GM23338 (cell line): Measurements from ENCODE around the gene TRDMT1. TPM values are rescaled to one million over a fixed set of nuclear protein-coding genes. Genes with fewer than 3 reads are reported as not detected.

ENCODE experiments used
- ATAC-seq: fragments of 200-7000 bp; cut with Tn5 transposase; 3 replicates; pipeline ENCODE4 v1.9.1; 2020
- DNase-seq: peaks from one replicate; pipeline ENCODE4 v3.0.0-alpha.2; 2015; ENCODE audit warnings: low spot score
- H2AFZ ChIP-seq: fragments of 200-600 bp; sonication (generic); 2 replicates; pipeline ENCODE4 v1.8.0; 2016; ENCODE audit warnings: antibody characterized with exemption, mild to moderate bottlenecking, moderate library complexity
- H3F3A ChIP-seq: fragments of 200-600 bp; sonication (generic); replicated peaks from 2 replicates; pipeline ENCODE4 v1.8.0; 2017; ENCODE audit warnings: antibody characterized with exemption, mixed run types, low read depth
- H3K27ac ChIP-seq: fragments of 200-600 bp; sonication (generic); 2 replicates; pipeline ENCODE4 v1.6.1; 2016; ENCODE audit warnings: low read depth
- H3K27me3 ChIP-seq: fragments of 200-600 bp; sonication (generic); 2 replicates; pipeline ENCODE4 v1.8.0; 2016; ENCODE audit warnings: mild to moderate bottlenecking, mixed run types, moderate library complexity; ENCODE audit not compliant: insufficient read depth
- H3K36me3 ChIP-seq: fragments of 200-600 bp; sonication (generic); 2 replicates; pipeline ENCODE4 v1.8.0; 2016; ENCODE audit warnings: mild to moderate bottlenecking; ENCODE audit not compliant: insufficient read depth
- H3K4me1 ChIP-seq: fragments of 200-600 bp; sonication (generic); 2 replicates; pipeline ENCODE4 v1.8.0; 2016; ENCODE audit warnings: mild to moderate bottlenecking, moderate library complexity; ENCODE audit not compliant: insufficient read depth
- H3K4me2 ChIP-seq: fragments of 200-600 bp; sonication (generic); 2 replicates; pipeline ENCODE4 v1.7.1; 2017; ENCODE audit warnings: mixed run types
- H3K4me3 ChIP-seq: fragments of 200-600 bp; sonication (generic); 2 replicates; pipeline ENCODE4 v1.6.1; 2016; ENCODE audit warnings: mixed run types
- H3K79me2 ChIP-seq: fragments of 200-600 bp; sonication (generic); replicated peaks from 2 replicates; pipeline ENCODE4 v1.8.0; 2017; ENCODE audit warnings: mild to moderate bottlenecking; ENCODE audit not compliant: insufficient read depth
- H3K9me2 ChIP-seq: fragments of 200-600 bp; sonication (generic); 2 replicates; pipeline ENCODE4 v1.8.0; 2017; ENCODE audit not compliant: insufficient read depth
- H4K20me1 ChIP-seq: fragments of 200-600 bp; sonication (generic); replicated peaks from 2 replicates; pipeline ENCODE4 v1.8.0; 2017; ENCODE audit warnings: mild to moderate bottlenecking; ENCODE audit not compliant: insufficient read depth
- H3K27ac Mint-ChIP-seq: 2 replicates; pipeline ENCODE4 v1.8.0; 2020; ENCODE audit warnings: inconsistent platforms, mild to moderate bottlenecking, moderate library complexity, mixed read lengths
- H3K27me3 Mint-ChIP-seq: 3 replicates; pipeline ENCODE4 v1.8.0; 2022; ENCODE audit warnings: low read depth, mild to moderate bottlenecking, moderate library complexity, mixed read lengths, inconsistent platforms; ENCODE audit not compliant: insufficient read depth, poor library complexity
- H3K36me3 Mint-ChIP-seq: 3 replicates; pipeline ENCODE4 v1.8.0; 2021; ENCODE audit warnings: low read depth, mild to moderate bottlenecking, inconsistent platforms, moderate library complexity, mixed read lengths
- H3K4me1 Mint-ChIP-seq: 3 replicates; pipeline ENCODE4 v1.8.0; 2020; ENCODE audit warnings: mild to moderate bottlenecking, inconsistent platforms, mixed read lengths
- H3K4me3 Mint-ChIP-seq: 3 replicates; pipeline ENCODE4 v1.8.0; 2021; ENCODE audit warnings: moderate library complexity, mild to moderate bottlenecking, inconsistent platforms, mixed read lengths
- H3K9me3 Mint-ChIP-seq: 3 replicates; pipeline ENCODE4 v1.8.0; 2020; ENCODE audit warnings: moderate library complexity, mild to moderate bottlenecking, inconsistent platforms, mixed read lengths
- CREB1 ChIP-seq: fragments of 250-450 bp; sonication (Bioruptor Pico); IDR thresholded peaks from 2 replicates; pipeline ENCODE4 v1.5.0; 2020; ENCODE audit warnings: low read depth, mild to moderate bottlenecking, moderate library complexity
- ETS1 ChIP-seq: IDR thresholded peaks from 2 replicates; pipeline ENCODE4 v1.6.1; 2016; ENCODE audit warnings: antibody characterized with exemption
- EZH2 ChIP-seq: fragments of 200-600 bp; sonication (generic); IDR thresholded peaks from one replicate; pipeline ENCODE4 v1.8.0; 2017; ENCODE audit warnings: antibody characterized with exemption, mild to moderate bottlenecking, low read depth; ENCODE audit not compliant: unreplicated experiment
- EZH2phosphoT487 ChIP-seq: fragments of 200-600 bp; sonication (generic); IDR thresholded peaks from one replicate; pipeline ENCODE4 v1.8.1; 2018; ENCODE audit warnings: antibody characterized with exemption; ENCODE audit not compliant: unreplicated experiment
- JUNB ChIP-seq: IDR thresholded peaks from one replicate; pipeline ENCODE4 v1.6.1; 2016; ENCODE audit warnings: antibody characterized with exemption; ENCODE audit not compliant: unreplicated experiment
- NANOG ChIP-seq: IDR thresholded peaks from 2 replicates; pipeline ENCODE4 v1.6.1; 2016; ENCODE audit warnings: antibody characterized with exemption, borderline replicate concordance
- POLR2AphosphoS5 ChIP-seq: IDR thresholded peaks from 2 replicates; pipeline ENCODE4 v1.6.1; 2016; ENCODE audit warnings: antibody characterized with exemption, low read depth
- STAT1 ChIP-seq: IDR thresholded peaks from one replicate; pipeline ENCODE4 v1.6.1; 2016; ENCODE audit warnings: antibody characterized with exemption; ENCODE audit not compliant: unreplicated experiment
- ZNF114 ChIP-seq: fragments of 250-450 bp; sonication (Bioruptor Pico); IDR thresholded peaks from 2 replicates; pipeline ENCODE4 v1.5.0; 2020; ENCODE audit warnings: mild to moderate bottlenecking, moderate library complexity
- ZNF331 ChIP-seq: fragments of 250-450 bp; sonication (Bioruptor Pico); IDR thresholded peaks from 2 replicates; pipeline ENCODE4 v1.5.0; 2020; ENCODE audit warnings: low read depth, mild to moderate bottlenecking, moderate library complexity
- polyA plus RNA-seq: library from polyadenylated mRNA; unstranded; fragments of >200 nt; fragmentation: Nextera tagmentation; extraction: Ambion mirVana; gene quantifications from 2 replicates; pipeline ENCODE4 v1.2.1, GENCODE V29; 2016
- total RNA-seq: library from RNA; depleted of rRNA; stranded (reverse); fragments of >200 nt; shearing (Covaris generic); gene quantifications from 2 replicates; pipeline ENCODE4 v1.2.3, GENCODE V29; 2014
- TF ChIP-seq, protein P1 (sequence below), 2 experiments: fragments of 200-600 bp in 1 of 2; sonication (generic) in 1 of 2; conservative IDR thresholded peaks; 2 replicates each; pipeline versions ENCODE4 v1.5.1 to v1.6.1; 2016 to 2017; ENCODE audit warnings: antibody characterized with exemption in 2 of 2, low read depth in 2 of 2, mild to moderate bottlenecking in 2 of 2, moderate library complexity in 1 of 2
- TF ChIP-seq, protein P2 (sequence below): IDR thresholded peaks from one replicate; pipeline ENCODE4 v1.6.1; 2018; ENCODE audit warnings: antibody characterized with exemption; ENCODE audit not compliant: unreplicated experiment
- TF ChIP-seq, protein P3 (sequence below): fragments of 250-450 bp; sonication (Bioruptor Pico); IDR thresholded peaks from 2 replicates; pipeline ENCODE4 v1.5.0; 2020; ENCODE audit warnings: mild to moderate bottlenecking, moderate library complexity

The TRDMT1 gene
- total and polyA plus RNA-seq, 2 experiments from 2014 or later, result 16.0 to 37.7 TPM

GRCh38 chr10:17202999-17203398, 1.5 kb upstream of the TRDMT1 start:
- ATAC-seq (no peak), DNase-seq (peak; percentile 24)
- no peaks in the 10 kb centered on the region for H4K20me1 ChIP-seq
- Mint-ChIP-seq H3K4me1 (peaks cover 52% of the 10 kb centered on the region), H3K27me3 (no peaks in the 10 kb centered on the region), H3K9me3 (no peaks in the 10 kb centered on the region), H3K36me3 (no peaks in the 10 kb centered on the region), H3K27ac (peak overlapping the region; percentile 20; the same call in 1 of the 2 replicates), H3K4me3 (no peak overlapping the region; the same call in 2 of the 3 replicates)
- no peak overlapping the region for H3K4me3 ChIP-seq
- H3K79me2 ChIP-seq, result peaks cover 11% of the 10 kb centered on the region
- H3K9me2 ChIP-seq, result no peaks in the 10 kb centered on the region
- H2AFZ ChIP-seq, result 0 out of 2 replicates have a peak overlapping the region, but pooled peaks have one; percentile 28
- H3K27me3 ChIP-seq, result no peaks in the 10 kb centered on the region
- TF ChIP-seq ZNF331 (CRISPR knock-in tag) (no peak), EZH2phosphoT487 (no peak), EZH2 (no peak), STAT1 (no peak), JUNB (no peak), ETS1 (no peak), POLR2AphosphoS5 (no peak), CREB1 (no peak), ZNF114 (CRISPR knock-in tag) (no peak), NANOG (no peak)
- TF ChIP-seq, protein P1, sequence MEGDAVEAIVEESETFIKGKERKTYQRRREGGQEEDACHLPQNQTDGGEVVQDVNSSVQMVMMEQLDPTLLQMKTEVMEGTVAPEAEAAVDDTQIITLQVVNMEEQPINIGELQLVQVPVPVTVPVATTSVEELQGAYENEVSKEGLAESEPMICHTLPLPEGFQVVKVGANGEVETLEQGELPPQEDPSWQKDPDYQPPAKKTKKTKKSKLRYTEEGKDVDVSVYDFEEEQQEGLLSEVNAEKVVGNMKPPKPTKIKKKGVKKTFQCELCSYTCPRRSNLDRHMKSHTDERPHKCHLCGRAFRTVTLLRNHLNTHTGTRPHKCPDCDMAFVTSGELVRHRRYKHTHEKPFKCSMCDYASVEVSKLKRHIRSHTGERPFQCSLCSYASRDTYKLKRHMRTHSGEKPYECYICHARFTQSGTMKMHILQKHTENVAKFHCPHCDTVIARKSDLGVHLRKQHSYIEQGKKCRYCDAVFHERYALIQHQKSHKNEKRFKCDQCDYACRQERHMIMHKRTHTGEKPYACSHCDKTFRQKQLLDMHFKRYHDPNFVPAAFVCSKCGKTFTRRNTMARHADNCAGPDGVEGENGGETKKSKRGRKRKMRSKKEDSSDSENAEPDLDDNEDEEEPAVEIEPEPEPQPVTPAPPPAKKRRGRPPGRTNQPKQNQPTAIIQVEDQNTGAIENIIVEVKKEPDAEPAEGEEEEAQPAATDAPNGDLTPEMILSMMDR (conservative IDR thresholded peaks at IDR 0.05; ENCODE audit: low read depth in 2 of 2), result no peak
- TF ChIP-seq, protein P2, sequence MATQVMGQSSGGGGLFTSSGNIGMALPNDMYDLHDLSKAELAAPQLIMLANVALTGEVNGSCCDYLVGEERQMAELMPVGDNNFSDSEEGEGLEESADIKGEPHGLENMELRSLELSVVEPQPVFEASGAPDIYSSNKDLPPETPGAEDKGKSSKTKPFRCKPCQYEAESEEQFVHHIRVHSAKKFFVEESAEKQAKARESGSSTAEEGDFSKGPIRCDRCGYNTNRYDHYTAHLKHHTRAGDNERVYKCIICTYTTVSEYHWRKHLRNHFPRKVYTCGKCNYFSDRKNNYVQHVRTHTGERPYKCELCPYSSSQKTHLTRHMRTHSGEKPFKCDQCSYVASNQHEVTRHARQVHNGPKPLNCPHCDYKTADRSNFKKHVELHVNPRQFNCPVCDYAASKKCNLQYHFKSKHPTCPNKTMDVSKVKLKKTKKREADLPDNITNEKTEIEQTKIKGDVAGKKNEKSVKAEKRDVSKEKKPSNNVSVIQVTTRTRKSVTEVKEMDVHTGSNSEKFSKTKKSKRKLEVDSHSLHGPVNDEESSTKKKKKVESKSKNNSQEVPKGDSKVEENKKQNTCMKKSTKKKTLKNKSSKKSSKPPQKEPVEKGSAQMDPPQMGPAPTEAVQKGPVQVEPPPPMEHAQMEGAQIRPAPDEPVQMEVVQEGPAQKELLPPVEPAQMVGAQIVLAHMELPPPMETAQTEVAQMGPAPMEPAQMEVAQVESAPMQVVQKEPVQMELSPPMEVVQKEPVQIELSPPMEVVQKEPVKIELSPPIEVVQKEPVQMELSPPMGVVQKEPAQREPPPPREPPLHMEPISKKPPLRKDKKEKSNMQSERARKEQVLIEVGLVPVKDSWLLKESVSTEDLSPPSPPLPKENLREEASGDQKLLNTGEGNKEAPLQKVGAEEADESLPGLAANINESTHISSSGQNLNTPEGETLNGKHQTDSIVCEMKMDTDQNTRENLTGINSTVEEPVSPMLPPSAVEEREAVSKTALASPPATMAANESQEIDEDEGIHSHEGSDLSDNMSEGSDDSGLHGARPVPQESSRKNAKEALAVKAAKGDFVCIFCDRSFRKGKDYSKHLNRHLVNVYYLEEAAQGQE, result no peak
- TF ChIP-seq, protein P3, sequence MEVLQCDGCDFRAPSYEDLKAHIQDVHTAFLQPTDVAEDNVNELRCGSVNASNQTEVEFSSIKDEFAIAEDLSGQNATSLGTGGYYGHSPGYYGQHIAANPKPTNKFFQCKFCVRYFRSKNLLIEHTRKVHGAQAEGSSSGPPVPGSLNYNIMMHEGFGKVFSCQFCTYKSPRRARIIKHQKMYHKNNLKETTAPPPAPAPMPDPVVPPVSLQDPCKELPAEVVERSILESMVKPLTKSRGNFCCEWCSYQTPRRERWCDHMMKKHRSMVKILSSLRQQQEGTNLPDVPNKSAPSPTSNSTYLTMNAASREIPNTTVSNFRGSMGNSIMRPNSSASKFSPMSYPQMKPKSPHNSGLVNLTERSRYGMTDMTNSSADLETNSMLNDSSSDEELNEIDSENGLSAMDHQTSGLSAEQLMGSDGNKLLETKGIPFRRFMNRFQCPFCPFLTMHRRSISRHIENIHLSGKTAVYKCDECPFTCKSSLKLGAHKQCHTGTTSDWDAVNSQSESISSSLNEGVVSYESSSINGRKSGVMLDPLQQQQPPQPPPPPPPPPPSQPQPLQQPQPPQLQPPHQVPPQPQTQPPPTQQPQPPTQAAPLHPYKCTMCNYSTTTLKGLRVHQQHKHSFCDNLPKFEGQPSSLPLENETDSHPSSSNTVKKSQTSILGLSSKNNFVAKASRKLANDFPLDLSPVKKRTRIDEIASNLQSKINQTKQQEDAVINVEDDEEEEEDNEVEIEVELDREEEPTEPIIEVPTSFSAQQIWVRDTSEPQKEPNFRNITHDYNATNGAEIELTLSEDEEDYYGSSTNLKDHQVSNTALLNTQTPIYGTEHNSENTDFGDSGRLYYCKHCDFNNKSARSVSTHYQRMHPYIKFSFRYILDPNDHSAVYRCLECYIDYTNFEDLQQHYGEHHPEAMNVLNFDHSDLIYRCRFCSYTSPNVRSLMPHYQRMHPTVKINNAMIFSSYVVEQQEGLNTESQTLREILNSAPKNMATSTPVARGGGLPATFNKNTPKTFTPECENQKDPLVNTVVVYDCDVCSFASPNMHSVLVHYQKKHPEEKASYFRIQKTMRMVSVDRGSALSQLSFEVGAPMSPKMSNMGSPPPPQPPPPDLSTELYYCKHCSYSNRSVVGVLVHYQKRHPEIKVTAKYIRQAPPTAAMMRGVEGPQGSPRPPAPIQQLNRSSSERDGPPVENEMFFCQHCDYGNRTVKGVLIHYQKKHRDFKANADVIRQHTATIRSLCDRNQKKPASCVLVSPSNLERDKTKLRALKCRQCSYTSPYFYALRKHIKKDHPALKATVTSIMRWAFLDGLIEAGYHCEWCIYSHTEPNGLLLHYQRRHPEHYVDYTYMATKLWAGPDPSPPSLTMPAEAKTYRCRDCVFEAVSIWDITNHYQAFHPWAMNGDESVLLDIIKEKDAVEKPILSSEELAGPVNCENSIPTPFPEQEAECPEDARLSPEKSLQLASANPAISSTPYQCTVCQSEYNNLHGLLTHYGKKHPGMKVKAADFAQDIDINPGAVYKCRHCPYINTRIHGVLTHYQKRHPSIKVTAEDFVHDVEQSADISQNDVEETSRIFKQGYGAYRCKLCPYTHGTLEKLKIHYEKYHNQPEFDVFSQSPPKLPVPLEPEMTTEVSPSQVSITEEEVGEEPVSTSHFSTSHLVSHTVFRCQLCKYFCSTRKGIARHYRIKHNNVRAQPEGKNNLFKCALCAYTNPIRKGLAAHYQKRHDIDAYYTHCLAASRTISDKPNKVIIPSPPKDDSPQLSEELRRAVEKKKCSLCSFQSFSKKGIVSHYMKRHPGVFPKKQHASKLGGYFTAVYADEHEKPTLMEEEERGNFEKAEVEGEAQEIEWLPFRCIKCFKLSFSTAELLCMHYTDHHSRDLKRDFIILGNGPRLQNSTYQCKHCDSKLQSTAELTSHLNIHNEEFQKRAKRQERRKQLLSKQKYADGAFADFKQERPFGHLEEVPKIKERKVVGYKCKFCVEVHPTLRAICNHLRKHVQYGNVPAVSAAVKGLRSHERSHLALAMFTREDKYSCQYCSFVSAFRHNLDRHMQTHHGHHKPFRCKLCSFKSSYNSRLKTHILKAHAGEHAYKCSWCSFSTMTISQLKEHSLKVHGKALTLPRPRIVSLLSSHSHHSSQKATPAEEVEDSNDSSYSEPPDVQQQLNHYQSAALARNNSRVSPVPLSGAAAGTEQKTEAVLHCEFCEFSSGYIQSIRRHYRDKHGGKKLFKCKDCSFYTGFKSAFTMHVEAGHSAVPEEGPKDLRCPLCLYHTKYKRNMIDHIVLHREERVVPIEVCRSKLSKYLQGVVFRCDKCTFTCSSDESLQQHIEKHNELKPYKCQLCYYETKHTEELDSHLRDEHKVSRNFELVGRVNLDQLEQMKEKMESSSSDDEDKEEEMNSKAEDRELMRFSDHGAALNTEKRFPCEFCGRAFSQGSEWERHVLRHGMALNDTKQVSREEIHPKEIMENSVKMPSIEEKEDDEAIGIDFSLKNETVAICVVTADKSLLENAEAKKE (CRISPR knock-in tag), result no peak
- no peak overlapping the region for H3K4me2 ChIP-seq
- no peaks in the 10 kb centered on the region for H3K36me3 ChIP-seq
- H3F3A ChIP-seq, result no peaks in the 10 kb centered on the region
- H3K4me1 ChIP-seq, result peaks cover 36% of the 10 kb centered on the region
- no peak overlapping the region for H3K27ac ChIP-seq
